ENCODE measurements around the gene SYT14.
"Not testable (repeated sequence)": the region's sequence is repeated elsewhere in the genome, so short reads cannot be mapped to it uniquely, and the experiment has no call there.

Gene SYT14

DNA sequence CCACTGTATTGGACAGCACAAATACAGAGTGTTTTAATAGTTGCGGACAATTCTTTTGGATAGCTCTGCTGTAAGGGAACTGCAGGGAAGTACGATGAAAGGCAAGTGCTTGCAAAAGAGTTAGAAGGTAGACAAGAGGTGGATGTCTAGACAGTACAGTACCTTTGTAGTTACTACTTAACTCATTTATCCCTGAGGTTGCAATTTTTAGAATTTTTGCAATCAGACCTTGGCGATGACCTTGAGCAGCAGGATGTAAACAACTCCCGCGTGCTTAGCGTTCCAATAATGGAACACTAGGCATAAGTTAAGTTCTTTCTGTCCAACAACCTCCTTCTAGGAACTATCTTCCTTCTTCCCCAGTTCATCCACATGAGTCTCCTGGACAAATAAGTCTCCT lies 1.9 kb upstream of the SYT14 start:
- DNase-seq (ENCODE audit: low read depth in 2 of 2, low spot score in 1 of 2) = no peak

DNA sequence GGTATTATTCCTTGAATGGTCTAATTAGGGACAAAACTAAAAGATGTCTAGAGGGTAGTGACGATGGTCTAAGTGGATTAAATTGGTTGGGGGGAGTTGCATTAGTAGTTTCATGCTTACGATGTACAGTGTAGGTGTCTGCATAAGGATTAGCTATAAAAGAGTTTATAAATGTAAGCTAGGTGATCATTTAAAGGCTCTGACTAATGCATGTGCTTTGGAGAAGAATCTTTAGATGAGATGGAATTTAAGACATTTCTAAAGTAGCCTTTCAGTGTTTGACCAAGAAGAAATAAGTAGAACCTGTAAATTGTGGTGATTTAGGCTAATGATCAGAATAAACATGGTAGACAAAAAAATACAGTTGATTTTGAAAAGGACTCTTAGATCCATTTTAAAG lies 7.4 kb downstream of the SYT14 start:
- no peak for DNase-seq (ENCODE audit: low read depth in 2 of 2, low spot score in 1 of 2)

DNA sequence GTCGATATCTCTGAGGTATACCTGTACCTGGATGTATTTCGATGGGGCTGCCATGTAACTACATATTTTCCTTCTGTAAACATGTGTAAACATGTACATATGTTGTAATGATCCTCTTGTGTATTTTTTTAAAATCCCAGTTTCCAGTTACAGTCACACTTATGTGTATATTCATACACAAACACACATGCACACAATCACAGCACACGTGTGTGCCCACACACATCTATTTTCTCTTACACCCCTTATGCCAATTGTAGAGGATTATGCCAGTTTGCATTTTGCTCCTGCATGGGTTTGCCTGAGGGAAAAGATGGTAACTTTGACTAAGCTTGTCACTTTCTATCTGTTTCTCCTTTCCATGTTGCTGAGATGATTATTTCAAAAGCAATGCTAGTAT lies 10.1 kb downstream of the SYT14 start:
- DNase-seq (ENCODE audit: low read depth in 2 of 2, low spot score in 1 of 2) = no peak

DNA sequence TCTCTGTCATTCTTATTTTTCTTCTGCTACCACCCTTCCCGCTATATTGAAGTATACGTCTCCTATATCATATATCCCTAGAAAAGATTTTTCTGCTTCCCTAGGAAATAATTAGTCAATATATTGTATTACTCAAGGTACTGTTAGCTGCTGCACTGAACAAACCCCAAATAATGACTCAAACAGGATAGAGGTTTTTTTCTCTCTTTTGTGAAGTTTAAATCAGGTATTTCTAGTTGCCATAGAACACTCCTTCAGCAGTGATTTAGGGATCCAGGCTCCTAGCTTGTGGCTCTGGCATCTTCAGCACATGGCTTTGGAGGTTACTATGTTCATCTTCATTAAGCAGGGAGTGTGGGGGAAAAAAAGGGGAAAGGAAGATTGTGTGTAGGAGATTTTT lies 18.1 kb downstream of the SYT14 start:
- no peak for DNase-seq (ENCODE audit: low read depth in 2 of 2, low spot score in 1 of 2)

DNA sequence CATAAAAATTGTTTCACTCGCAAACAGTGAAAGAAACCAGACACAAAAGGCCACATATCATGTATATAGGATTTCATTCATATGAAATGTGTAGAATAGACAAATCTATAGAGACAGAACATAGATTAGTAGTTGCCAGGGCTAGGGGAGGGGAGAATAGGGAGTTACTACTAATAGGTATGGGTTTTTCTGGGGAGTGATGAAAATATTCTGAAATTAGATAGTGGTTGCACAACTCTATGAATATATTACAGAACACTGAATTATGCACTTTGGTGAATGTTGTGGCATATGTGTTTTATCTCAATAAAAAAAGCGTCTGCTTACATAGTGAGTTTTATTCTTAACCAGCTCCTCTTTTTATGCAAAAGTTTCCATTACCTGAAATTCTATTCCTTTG lies 21.6 kb downstream of the SYT14 start:
- no peak for DNase-seq (ENCODE audit: low read depth in 2 of 2, low spot score in 1 of 2)

DNA sequence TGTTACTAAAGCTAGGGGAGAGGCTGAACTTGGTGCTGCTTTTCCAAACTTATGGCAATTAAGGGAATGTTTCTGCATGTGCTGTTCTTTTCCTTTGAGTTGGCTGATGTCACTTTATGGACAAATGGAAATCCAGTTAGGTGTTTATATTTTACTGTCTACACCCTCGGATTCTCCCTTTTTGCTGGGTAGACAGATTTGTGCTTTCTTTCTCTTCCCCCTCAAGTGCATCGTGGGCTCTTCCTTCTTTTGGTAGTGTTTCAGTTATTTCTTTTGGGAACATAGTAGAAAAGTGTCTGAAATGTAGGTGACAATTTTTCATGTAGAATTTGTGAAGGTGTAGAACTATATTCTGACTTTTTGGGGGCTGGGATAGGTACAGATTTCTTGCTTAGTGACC lies 22.9 kb downstream of the SYT14 start:
- no peak for DNase-seq (ENCODE audit: low read depth in 2 of 2, low spot score in 1 of 2)

DNA sequence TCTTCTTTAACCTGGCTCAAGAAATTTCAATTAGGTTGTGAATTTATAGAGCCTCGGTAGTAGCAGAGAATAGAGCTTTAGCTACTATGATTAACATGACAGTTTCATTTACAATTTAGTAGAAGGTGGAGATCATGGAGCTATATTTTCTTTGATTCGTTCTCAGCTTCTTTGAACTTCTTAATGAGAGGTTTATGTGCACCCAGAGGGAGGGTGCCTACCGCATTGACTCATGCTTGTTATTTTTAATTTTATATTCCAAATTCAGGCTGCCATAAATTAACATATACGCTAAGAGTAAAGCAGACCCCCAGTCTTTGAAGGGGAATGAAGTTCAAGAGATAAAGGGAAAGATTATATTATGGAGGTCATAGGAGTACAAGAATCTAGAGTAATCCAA lies 24.4 kb downstream of the SYT14 start:
- DNase-seq (ENCODE audit: low read depth in 2 of 2, low spot score in 1 of 2) = no peak

DNA sequence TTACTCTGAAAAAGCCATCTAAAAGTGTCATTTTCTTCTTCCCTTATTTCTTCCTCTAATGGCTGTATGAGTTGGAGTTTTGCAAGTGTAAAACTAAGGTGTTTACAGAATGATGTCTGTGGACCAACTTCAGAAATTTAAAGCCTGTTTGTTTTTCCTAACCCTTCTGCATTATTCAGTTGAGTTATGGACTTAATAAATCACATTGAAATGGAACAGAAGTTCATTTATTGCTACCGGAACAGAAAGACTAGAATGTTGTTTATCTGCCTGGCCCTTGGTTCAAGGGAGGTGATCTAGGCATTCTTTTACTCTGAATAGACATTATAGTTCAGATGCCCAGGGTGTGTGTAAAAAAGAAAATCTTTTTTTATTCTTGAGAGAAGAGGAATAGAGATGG lies 24.8 kb downstream of the SYT14 start:
- no peak for DNase-seq (ENCODE audit: low read depth in 2 of 2, low spot score in 1 of 2)

DNA sequence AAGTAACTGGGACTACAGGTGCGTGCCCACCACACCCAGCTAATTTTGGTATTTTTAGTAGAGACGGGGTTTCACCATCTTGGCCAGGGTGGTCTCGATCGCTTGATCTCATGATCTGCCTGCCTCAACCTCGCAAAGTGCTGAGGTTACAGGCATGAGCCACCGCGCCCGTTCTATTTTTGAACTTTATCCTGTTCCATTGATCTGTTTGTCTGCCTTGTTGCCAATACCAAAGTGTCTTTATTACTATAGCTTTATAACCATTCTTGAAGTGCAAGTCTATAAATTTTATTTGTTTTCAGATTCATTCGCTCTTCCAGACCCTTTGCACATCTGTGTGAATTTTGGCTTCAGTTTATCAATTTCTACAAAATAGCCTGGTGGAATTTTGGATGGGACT lies 28.0 kb downstream of the SYT14 start:
- DNase-seq (ENCODE audit: low read depth in 2 of 2, low spot score in 1 of 2) = no peak

DNA sequence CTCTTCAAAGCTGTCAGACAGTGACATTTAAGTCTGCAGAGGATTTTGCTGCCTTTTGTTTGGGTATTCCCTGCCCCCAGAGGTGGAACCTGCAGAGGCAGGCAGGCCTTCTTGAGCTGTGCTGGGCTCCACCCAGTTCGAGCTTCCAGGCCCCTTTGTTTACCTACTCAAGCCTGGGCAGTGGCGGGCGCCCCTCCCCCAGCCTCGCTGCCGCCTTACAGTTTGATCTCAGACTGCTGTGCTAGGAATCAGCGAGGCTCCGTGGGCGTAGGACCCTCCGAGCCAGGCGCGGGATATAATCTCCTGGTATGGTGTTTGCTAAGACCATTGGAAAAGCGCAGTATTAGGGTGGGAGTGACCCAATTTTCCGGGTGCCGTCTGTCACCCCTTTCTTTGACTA lies 40.7 kb downstream of the SYT14 start:
- DNase-seq (ENCODE audit: low read depth in 2 of 2, low spot score in 1 of 2) = not testable (repeated sequence)

DNA sequence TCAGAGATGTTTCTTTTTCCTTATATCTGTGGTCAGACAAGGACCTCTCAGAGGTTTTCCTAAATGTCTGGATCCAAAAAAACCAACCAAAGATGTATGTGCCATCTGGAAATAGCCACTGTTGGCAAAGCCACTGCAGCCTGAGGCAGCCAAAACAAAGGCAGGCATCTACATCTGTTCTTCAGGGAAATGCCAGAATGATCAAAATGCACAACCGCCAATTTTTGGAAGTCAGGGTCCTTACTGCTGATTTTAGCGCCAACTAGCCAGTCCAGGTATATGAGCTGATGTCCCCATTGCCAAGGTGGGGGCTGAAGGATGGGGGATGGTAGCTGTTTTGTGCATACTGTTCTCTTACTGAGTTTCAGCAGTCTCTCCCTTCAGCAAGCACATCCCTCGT lies 45.9 kb downstream of the SYT14 start:
- DNase-seq (ENCODE audit: low read depth in 2 of 2, low spot score in 1 of 2) = no peak

DNA sequence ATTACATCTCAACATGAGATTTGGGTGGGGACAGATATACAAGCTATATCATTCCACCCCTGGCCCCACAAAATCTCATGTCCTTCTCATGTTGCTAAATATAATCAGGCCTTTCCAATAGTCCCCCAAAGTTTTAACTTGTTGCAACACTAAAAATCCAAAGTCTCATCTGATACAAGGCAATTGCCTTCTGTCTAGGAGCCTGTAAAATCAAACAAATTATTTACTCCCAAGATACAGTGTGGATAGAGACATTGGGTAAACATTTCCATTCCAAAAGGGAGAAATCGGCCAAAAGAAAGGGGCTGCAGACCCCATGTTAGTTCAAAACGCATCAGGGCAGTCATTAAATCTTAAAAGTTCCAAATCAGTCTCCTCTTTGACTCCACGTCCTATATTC lies 47.0 kb downstream of the SYT14 start:
- DNase-seq (ENCODE audit: low read depth in 2 of 2, low spot score in 1 of 2) = no peak

DNA sequence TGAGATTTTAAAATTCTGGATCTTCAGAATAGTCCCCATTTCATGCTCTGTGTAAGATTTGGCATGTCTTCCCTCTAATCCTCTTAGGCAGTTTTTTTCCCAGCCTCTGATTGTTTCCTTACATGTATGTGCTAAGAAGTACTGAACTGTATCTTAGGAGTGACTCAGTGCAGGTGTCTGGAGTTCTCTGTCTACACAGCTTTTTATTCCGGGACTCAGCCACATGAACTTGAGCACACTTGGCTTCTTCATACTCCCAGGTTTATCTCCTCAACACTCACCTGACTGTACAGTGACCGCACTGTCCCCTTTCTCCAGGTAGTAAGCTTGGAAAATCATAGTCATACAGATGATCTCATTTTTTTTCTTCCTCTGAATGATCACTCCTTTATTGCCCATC lies 50.7 kb downstream of the SYT14 start:
- no peak for DNase-seq (ENCODE audit: low read depth in 2 of 2, low spot score in 1 of 2)

DNA sequence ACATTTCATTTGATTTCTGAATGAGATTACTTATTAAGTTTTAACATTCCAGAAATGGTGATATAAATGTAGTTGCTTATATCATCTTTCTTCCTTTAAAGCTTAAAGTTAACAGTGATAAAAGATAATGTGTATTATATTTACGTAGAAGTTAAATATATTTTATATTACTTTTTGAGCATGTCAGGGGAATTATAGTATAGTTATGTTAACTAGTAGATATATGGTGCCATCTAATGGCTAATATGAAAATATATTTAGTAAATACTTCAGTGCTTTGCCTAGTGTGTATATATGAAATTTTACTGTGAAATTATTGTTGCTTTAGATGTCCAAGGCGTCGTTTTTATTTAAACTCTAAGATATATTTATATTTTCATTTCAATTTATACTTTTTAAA lies 51.5 kb downstream of the SYT14 start:
- DNase-seq (ENCODE audit: low read depth in 2 of 2, low spot score in 1 of 2) = no peak

DNA sequence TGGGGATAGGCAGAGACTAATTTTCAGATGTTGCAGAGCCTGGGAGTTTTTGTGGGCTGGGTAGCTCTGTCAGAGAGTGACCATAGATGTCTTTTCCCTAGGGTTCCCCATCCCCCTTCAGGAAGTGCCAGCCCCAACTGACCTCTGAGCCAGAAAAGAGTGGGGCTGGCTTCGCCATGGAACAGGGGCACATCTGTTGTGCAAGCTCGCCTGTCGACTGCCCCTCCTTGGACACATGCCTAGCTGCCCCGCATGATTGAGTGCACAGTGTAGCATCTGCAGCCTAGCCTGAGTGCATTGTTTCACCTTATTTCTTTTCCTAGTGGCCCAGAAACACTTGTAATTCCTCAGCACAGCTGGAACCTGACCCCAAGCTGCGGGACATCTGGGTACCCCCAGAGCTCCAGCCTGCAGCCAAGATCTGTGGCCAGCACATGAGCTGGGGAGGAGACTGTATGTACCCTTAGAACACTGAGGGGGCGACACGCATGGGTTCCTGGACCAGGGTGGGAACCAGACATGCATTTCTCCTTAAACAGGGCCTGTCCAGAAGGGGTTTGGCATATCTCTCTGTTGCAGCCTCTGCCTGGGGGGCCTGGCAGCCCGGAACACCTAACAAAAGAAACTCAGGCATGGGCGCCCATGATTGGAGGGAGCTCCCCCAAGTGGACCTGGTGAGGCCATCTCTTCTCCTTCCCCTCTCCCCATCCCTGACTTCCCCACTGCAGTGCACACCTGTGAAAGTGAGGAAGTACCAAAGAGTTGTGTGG lies 55.2 kb downstream of the SYT14 start:
- no peak for DNase-seq (ENCODE audit: low read depth in 2 of 2, low spot score in 1 of 2)

DNA sequence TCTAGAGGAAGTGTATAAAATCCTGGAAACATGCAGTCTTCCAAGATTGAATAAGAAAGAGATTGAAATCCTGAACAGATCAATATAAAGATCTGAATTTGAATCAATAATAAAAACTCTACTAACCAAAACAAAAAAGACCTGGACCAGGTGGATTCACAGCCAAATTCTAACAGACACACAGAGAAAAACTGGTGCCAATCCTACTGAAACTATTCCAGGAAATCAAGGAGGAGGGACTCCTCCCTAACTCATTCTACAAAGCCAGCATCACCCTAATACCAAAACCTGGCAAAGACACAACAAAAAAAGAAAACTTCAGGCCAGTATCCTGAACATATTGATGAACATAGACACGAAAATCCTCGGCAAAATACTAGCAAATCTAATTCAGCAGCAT lies 58.3 kb downstream of the SYT14 start:
- DNase-seq (ENCODE audit: low read depth in 2 of 2, low spot score in 1 of 2) = no peak

DNA sequence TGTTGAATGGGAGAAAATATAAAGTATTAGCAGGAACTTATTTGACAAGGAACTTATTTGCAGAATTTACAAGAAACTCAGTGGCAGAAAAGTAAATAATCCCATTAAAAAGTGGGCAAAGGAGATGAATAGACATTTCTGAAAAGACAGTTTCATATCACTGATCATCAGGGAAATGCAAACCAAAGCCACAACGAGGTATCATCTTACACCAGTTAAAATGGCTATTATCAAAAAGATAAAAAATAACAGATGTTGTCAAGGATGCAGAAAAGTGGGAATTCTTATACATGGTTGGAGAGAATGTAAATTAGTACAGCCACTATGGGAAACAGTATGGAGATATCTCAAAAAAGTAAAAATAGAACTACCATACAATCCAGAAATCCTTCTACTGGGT lies 61.0 kb downstream of the SYT14 start:
- DNase-seq (ENCODE audit: low read depth in 2 of 2, low spot score in 1 of 2) = no peak

DNA sequence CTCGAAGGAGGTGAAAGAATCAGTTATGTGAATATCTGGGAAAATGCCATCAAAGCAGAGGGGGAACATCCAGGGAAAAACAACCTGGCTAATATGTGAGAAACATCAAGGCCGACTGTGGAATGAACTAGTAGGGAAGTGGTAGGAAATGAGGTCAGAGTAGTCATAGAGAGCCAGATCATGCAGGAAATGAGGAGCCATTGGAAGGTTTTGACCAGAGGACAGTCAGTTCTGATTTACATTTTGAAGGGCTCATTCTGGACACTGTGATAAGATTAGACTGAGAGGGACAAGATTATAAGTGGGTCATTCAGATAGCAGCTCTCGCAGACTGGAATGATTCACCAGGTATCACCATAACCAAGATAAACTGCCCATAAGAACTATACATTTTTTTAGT lies 63.7 kb downstream of the SYT14 start:
- no peak for DNase-seq (ENCODE audit: low read depth in 2 of 2, low spot score in 1 of 2)

DNA sequence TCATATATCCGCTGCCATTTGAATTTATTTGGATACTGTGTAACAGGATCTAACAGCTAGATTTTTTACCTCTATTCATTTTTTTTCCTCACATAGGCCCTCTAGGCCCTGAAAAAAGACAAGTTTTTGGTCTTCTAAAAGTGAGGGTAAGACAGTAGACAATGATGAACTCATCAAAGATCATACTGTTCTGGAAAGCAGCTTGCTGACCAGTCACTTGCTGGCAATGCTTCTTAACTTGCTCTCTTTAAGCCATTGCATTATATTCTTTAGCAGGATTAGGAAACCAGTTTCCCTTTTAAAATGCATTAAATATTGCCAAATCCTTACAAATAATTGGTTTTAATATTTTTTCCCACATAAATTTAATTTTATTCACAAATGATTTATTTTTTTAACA lies 65.5 kb downstream of the SYT14 start:
- no peak for DNase-seq (ENCODE audit: low read depth in 2 of 2, low spot score in 1 of 2)

DNA sequence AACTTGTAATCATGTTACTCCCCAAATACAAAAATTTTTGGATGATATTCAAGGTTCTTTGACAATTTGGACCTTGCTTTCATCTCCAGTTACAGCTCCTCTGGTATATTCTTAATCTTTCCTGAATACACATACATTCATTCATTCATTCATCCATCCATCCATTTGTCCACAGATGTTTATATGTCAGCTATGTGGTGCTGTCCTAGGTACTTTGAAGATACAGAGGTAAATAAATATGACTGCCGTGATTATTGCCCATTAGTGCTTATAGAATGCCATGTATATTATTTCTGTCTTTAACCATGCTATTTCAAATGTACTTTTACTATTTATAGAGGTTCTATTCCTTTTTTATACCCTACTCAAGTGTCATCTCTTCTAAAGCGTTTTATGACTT lies 72.1 kb downstream of the SYT14 start:
- no peak for DNase-seq (ENCODE audit: low read depth in 2 of 2, low spot score in 1 of 2)

DNA sequence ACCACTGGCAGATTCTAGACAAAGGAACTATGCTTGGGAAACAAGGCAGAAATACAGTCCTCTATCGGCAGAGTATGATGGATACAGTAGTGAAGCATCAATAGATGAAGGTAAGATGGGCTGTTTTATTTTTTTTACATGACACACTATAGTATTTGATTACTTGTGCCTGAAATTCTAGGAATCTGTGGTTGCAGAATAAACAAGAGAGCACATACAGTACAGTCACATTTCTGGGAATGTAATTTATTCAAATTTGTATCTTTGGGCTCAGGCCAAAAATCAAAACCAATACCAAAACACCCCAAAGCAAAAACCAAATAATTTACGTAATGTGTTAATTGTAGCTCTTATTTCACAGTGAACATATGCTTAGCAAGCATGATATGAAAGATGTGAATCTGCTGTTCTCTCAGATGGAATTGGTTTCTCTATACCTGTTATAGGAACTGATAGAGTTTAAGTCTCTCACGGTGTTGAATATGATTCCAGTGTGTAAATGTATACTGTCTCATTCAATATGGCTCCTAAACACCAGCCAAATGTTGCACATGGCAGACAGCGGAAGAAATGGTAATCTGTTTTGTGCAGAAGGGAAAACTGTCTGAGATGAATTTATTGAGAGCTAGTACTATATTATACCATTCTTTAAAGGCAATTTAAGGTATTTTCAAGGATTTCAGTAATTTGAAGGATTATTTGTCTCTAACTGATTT lies 83.3 kb downstream of the SYT14 start:
- no peak for DNase-seq (ENCODE audit: low read depth in 2 of 2, low spot score in 1 of 2)

DNA sequence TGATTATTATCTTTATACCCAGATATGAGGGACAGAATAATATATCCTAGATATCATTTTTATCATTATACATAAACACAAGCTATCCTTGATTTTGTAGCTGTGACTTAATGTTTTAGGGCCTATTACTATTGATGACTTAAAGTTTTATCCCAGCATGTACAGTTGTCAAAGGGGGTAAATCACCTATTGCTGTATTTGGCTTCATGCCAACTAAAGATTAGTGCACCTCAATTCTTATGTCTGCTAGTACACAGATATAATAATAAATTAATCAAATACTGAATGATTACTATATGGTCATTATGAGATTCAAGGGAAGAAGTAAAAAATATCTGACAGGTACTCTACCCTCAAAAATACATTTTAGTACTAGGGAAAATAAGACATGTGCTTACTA lies 84.0 kb downstream of the SYT14 start:
- DNase-seq (ENCODE audit: low read depth in 2 of 2, low spot score in 1 of 2) = no peak

DNA sequence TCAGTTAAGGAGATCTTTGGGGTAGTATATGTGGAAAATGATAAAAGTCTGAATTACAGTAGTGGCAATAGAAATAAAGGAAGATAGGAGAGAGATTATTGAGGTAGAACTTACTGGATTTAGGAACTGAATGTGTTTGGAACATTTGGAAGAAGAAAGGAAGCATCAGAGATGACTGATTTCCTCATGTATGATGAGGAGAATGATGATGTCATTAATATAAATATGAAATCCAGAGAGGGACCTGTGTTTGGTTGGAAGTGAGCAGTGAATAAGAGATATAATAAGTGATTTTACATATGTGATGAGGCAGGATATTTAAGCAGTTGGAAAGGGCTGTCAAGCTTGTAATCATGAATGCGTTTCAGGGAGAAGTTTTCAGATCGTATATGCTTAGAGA lies 86.3 kb downstream of the SYT14 start:
- no peak for DNase-seq (ENCODE audit: low read depth in 2 of 2, low spot score in 1 of 2)

Data from stimulated activated CD8-positive, alpha-beta memory T cell treated with anti-CD3 and anti-CD28 coated beads, Interleukin-4, amount 100 ng/mL, for 4 hours (primary cell).